Transverse colon (tissue), 4 donors: ENCODE data around the gene ATF3. TPM values are rescaled to one million over a fixed set of nuclear protein-coding genes. Genes with fewer than 3 reads are reported as not detected.

ENCODE experiments used
- DNase-seq: peaks from one replicate; pipeline ENCODE4 v3.0.0-alpha.2; 2019
- H3K27ac ChIP-seq, 4 donors: fragments of 200-600 bp; sonication (generic); 2 replicates each; pipeline ENCODE4 v1.5.1; 2016 to 2018; ENCODE audit warnings: inconsistent platforms in 4 of 4
- H3K27me3 ChIP-seq: fragments of 200-600 bp; sonication (generic); 2 replicates; pipeline ENCODE4 v1.5.1; 2017; ENCODE audit warnings: inconsistent platforms
- H3K36me3 ChIP-seq, 4 donors: fragments of 200-600 bp; sonication (generic); 2 replicates each; pipeline ENCODE4 v1.5.1; 2017 to 2019; ENCODE audit warnings: inconsistent platforms in 4 of 4
- H3K4me1 ChIP-seq, 4 donors: fragments of 200-600 bp; sonication (generic); 2 replicates each; pipeline ENCODE4 v1.5.1; 2017 to 2020; ENCODE audit warnings: inconsistent platforms in 4 of 4
- H3K4me3 ChIP-seq, 4 donors: fragments of 200-600 bp; sonication (generic); 1 replicate in 1 of 4; 2 replicates in 3 of 4; pipeline versions ENCODE4 v1.5.1 to v1.6.1; 2017 to 2019; ENCODE audit warnings: inconsistent platforms in 4 of 4
- H3K9me3 ChIP-seq, 2 donors: fragments of 200-600 bp; sonication (generic); 2 replicates each; pipeline ENCODE4 v1.5.1; 2017 to 2019; ENCODE audit warnings: inconsistent platforms in 2 of 2
- CTCF ChIP-seq, 5 experiments: fragments of 200-600 bp in 3 of 5; fragments of 450-650 bp in 2 of 5; sonication (generic) in 3 of 5; IDR thresholded peaks; 1 replicate in 2 of 5; 2 replicates in 3 of 5; pipeline ENCODE4 v1.5.1; 2016 to 2017; ENCODE audit warnings: antibody characterized with exemption in 5 of 5, inconsistent platforms in 3 of 5, mild to moderate bottlenecking in 2 of 5, moderate library complexity in 1 of 5
- EP300 ChIP-seq: sonication (generic); formaldehyde crosslinking; IDR thresholded peaks from one replicate; pipeline ENCODE4 v1.6.1; 2017; ENCODE audit warnings: antibody characterized with exemption, low read depth
- POLR2A ChIP-seq: fragments of 450-650 bp; IDR thresholded peaks from one replicate; pipeline ENCODE4 v1.6.1; 2016; ENCODE audit warnings: antibody characterized with exemption, mild to moderate bottlenecking, moderate library complexity
- POLR2AphosphoS5 ChIP-seq, 3 donors: sonication (generic); formaldehyde crosslinking; IDR thresholded peaks; one replicate each; pipeline ENCODE4 v1.6.1; 2016; ENCODE audit warnings: antibody characterized with exemption in 3 of 3
- WGBS, 2 donors: methylation state at CpG; one replicate each; pipeline ENCODE4 v1.1.5; 2018; ENCODE audit warnings: low coverage in 1 of 2; 5-methylcytosine and 5-hydroxymethylcytosine counted together
- in situ Hi-C, 4 donors: fragments of 200-750 bp; cut with MboI; loops; one replicate each; pipeline versions ENCODE4 v1.15.0 to v1.15.1; 2017; ENCODE audit warnings: low sequenced_read_pairs in 3 of 4, low pct_ligation_motif_present in 1 of 4, low pct_unique_long_range_greater_than_20kb in 1 of 4
- intact Hi-C: fragments of 100-400 bp; cut with DNase I; formaldehyde crosslinking; loops from one replicate; pipeline ENCODE4 v1.15.1; 2023; ENCODE audit warnings: low total_unique reads
- total RNA-seq, 4 donors: library from RNA; depleted of rRNA; stranded (reverse); fragments of >200 nt; gene quantifications; one replicate each; pipeline ENCODE4 v1.1.0, GENCODE V29; 2016

The ATF3 gene
- total RNA-seq, 4 donors from 2014 or later, result 7.8 to 84.8 (median 46.1) TPM

DNA sequence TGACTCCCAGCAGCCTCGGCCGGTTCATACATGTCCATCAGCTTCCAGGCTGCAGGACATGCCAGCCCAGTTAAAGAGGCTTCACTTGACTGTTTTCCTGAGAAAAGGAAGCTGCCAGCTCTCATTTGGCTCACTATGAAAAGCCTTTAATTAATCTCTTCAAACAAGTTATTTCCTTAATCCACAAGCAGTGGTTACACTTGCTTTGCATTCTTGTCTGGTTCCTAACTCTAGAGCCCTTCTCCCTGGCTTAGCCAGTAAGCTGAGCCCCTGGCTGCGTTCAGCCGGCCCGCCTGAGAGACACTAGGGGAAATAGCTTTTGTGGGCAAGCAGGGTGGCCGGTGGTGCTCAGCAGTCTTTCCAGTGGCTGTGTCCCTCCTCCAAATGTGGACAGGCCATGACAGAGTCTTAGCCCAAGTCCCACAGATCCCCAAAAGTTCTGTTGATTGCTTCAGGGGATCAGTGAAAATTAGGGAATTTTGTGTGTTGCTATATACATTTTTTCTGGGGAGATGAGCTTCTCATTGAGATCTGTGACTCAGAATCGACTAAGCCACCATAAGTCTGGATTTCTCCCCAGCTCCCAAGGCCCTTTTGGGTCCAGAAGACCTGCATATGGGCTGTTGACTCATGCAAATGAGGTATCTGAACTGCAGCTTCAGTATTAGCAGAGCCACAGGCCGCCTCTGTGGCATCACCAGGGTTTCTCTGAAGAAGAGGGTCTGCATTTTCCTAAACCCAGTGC lies 10.1 kb downstream of the ATF3 start:
- Histone ChIP-seq H3K27ac (no peak overlapping the region), H3K4me3 (no peak overlapping the region), H3K9me3 (no peaks in the 10 kb centered on the region), H3K27me3 (no peaks in the 10 kb centered on the region), H3K36me3 (peaks cover 0 to 15% (median 7%) of the 10 kb centered on the region in 4 donors), H3K4me1 (no peaks in the 10 kb centered on the region)
- intact Hi-C loops (loop anchor here (10.0 kb wide), 1 partner anchor 144 kb away; no protein-coding TSS in a partner anchor), in situ Hi-C loops (no loop called here)
- WGBS, 2 donors, result 92% methylated on average over 3 to 8 of the region's 8 CpGs
- no peak for DNase-seq
- TF ChIP-seq EP300, result no peak
- no peak for TF ChIP-seq POLR2A
- no peak for TF ChIP-seq POLR2AphosphoS5 (IDR thresholded peaks at IDR 0.05)
- TF ChIP-seq CTCF (IDR thresholded peaks at IDR 0.05), result no peak

- Histone ChIP-seq H3K36me3 (peaks cover 0 to 15% (median 5%) of the 10 kb centered on the region in 4 donors), H3K27me3 (no peaks in the 10 kb centered on the region), H3K4me3 (no peak overlapping the region), H3K4me1 (no peaks in the 10 kb centered on the region), H3K27ac (no peak overlapping the region), H3K9me3 (no peaks in the 10 kb centered on the region)
- intact Hi-C loops (no loop called here), in situ Hi-C loops (no loop called here)
- DNase-seq, result no peak
- TF ChIP-seq EP300 (no peak), POLR2AphosphoS5 (IDR thresholded peaks at IDR 0.05) (no peak), CTCF (IDR thresholded peaks at IDR 0.05) (no peak), POLR2A (no peak)
- 73 to 100% methylated on average over 1 of the region's 1 CpG for WGBS, 2 donors
These were observed 11.7 kb downstream of the ATF3 start for GRCh38 chr1:212620293-212620692.

DNA sequence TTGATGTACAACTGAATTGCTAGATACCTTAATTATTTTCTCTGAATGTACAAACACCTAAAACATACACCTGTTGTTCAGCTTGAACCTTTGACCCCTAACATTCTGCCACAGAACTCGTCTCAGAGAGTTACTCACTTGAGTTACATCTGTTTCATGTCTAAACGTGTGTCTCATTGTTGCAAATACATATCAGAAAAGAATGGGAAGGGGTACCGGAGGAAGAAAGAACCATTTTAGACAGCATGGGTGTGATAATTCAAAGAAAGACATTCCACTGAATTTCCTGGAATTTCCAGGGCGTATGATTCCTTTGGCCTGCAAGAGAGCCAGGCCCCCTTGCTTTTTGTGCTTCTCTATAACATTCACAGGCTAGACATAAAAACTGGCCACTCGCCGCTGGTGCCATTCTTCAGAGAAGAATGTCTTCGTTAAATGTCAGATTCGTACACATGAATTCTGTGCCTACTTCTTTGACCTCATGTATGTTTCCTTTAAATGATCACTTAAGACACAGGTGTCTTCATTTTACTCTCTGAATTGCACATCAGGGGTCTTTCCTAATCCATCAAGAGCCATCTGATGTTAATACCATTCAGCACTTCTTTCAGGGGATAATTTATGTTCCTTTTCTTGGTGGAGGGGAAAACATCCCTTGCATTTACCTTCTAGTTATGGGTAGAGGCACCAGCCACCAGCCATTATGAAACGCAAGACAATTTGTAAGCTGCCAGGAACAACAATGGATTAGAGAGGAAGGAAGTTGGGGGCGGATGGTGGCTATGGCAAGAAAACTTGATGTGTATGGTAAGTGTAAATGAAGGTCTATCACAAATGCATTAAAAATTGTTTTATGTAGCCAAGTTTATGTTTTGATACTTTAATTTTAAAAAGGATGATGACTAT lies 12.7 kb downstream of the ATF3 start:
- H3K27me3 ChIP-seq, result no peaks in the 10 kb centered on the region
- peaks cover 0 to 15% (median 5%) of the 10 kb centered on the region in 4 donors for H3K36me3 ChIP-seq
- no peaks in the 10 kb centered on the region for H3K9me3 ChIP-seq
- in situ Hi-C loops (no loop called here), intact Hi-C loops (no loop called here)
- DNase-seq, result no peak
- no peak overlapping the region for H3K27ac ChIP-seq
- no peak for TF ChIP-seq POLR2A
- no peak for TF ChIP-seq EP300
- no peak for TF ChIP-seq POLR2AphosphoS5 (IDR thresholded peaks at IDR 0.05)
- TF ChIP-seq CTCF (IDR thresholded peaks at IDR 0.05), result no peak
- H3K4me3 ChIP-seq, result no peak overlapping the region
- 76 to 83% methylated on average over 10 of the region's 10 CpGs for WGBS, 2 donors
- H3K4me1 ChIP-seq, result no peaks in the 10 kb centered on the region

- intact Hi-C loops (no loop called here), in situ Hi-C loops (no loop called here)
- Histone ChIP-seq H3K27me3 (no peaks in the 10 kb centered on the region), H3K36me3 (peaks cover 0 to 15% (median 5%) of the 10 kb centered on the region in 4 donors), H3K9me3 (no peaks in the 10 kb centered on the region), H3K4me1 (no peaks in the 10 kb centered on the region), H3K27ac (no peak overlapping the region), H3K4me3 (no peak overlapping the region)
- TF ChIP-seq CTCF (IDR thresholded peaks at IDR 0.05), result no peak
- TF ChIP-seq EP300, result no peak
- no peak for TF ChIP-seq POLR2A
- TF ChIP-seq POLR2AphosphoS5 (IDR thresholded peaks at IDR 0.05), result no peak
- no peak for DNase-seq
- WGBS, 2 donors, result 29 to 50% methylated on average over 1 of the region's 1 CpG
These were observed 13.4 kb downstream of the ATF3 start for GRCh38 chr1:212621949-212622305.
